A549 (cell line): Measurements from ENCODE around the gene PRTG. TPM values are rescaled to one million over a fixed set of nuclear protein-coding genes. Genes with fewer than 3 reads are reported as not detected.

ENCODE experiments used
- ATAC-seq, 2 experiments: fragments of 200-7000 bp in 1 of 2; fragments of >200 bp in 1 of 2; cut with Nextera tagmentation in 1 of 2; cut with Tn5 transposase in 1 of 2; 3 replicates each; pipeline versions ENCODE4 v1.8.0 to v1.9.1; 2018 to 2020; ENCODE audit warnings: mild to moderate bottlenecking in 1 of 2, moderate library complexity in 1 of 2
- CTCF ChIA-PET: fragments of 300-600 bp; sonication (Branson Sonifier 250); formaldehyde crosslinking; extraction: SDS; loops from one replicate; lab custom pipeline; 2021; ENCODE audit warnings: antibody characterized with exemption, inconsistent platforms; lab: Yijun Ruan, JAX
- POLR2A ChIA-PET: fragments of 350-600 bp; formaldehyde crosslinking; extraction: SDS; loops from one replicate; lab custom pipeline; 2021; ENCODE audit warnings: antibody characterized with exemption, inconsistent platforms; lab: Yijun Ruan, JAX
- DNase-seq, 2 experiments: peaks; one replicate each; pipeline versions ENCODE4 v3.0.0 to v3.0.0-alpha.2; 2011 to 2016; ENCODE audit warnings: low read depth in 1 of 2, low spot score in 1 of 2
- FAIRE-seq: peaks from 2 replicates; lab custom pipeline; 2011; peaks lifted over from hg19 to GRCh38; lab: Jason Lieb, UNC
- H3K27ac ChIP-seq, 2 experiments: fragments of >200 bp; sonication (Bioruptor Twin); formaldehyde crosslinking; 3 replicates each; pipeline ENCODE4 v1.5.1; 2016 to 2017
- H3K4me1 ChIP-seq: fragments of >200 bp; sonication (Bioruptor Twin); formaldehyde crosslinking; 3 replicates; pipeline ENCODE4 v1.6.1; 2016
- H3K4me2 ChIP-seq: fragments of >200 bp; sonication (Bioruptor Twin); formaldehyde crosslinking; 3 replicates; pipeline ENCODE4 v1.6.1; 2016
- H3K4me3 ChIP-seq: fragments of >200 bp; sonication (Bioruptor Twin); formaldehyde crosslinking; 3 replicates; pipeline ENCODE4 v1.5.1; 2016
- H3K9me3 ChIP-seq: fragments of >200 bp; sonication (Bioruptor Twin); formaldehyde crosslinking; 3 replicates; pipeline ENCODE4 v1.6.1; 2016
- BHLHE40 ChIP-seq: IDR thresholded peaks from 2 replicates; pipeline ENCODE4 v1.6.1; 2012; ENCODE audit warnings: low read depth, low read length, inconsistent platforms
- CBX8 ChIP-seq: fragments of 200-600 bp; sonication (generic); IDR thresholded peaks from 2 replicates; pipeline ENCODE4 v1.6.1; 2016
- CHD2 ChIP-seq: fragments of 150-350 bp; IDR thresholded peaks from 2 replicates; pipeline ENCODE4 v1.6.1; 2014; ENCODE audit warnings: low read length; ENCODE audit not compliant: partially characterized antibody
- CHD4 ChIP-seq: fragments of 200-600 bp; sonication (generic); IDR thresholded peaks from 2 replicates; pipeline ENCODE4 v1.6.1; 2016; ENCODE audit warnings: antibody characterized with exemption, mild to moderate bottlenecking, borderline replicate concordance
- EHF ChIP-seq: fragments of 250-450 bp; sonication (Bioruptor Pico); IDR thresholded peaks from 2 replicates; pipeline ENCODE4 v1.5.0; 2020; ENCODE audit warnings: mild to moderate bottlenecking
- EP300 ChIP-seq, 2 experiments: fragments of >200 bp; sonication (Bioruptor Twin); formaldehyde crosslinking; IDR thresholded peaks; 2 replicates in 1 of 2; 3 replicates in 1 of 2; pipeline ENCODE4 v1.6.1; 2016 to 2017
- FOSB ChIP-seq: fragments of 250-450 bp; sonication (Bioruptor Pico); IDR thresholded peaks from 2 replicates; pipeline ENCODE4 v1.5.0; 2020; ENCODE audit warnings: mild to moderate bottlenecking, moderate library complexity
- FOSL2 ChIP-seq, 2 experiments: fragments of 450-650 bp in 1 of 2; fragments of >200 bp in 1 of 2; sonication (Bioruptor Twin) in 1 of 2; formaldehyde crosslinking; IDR thresholded peaks; 2 replicates each; pipeline versions ENCODE4 v1.5.0 to v1.6.1; 2016 to 2020; ENCODE audit warnings: mild to moderate bottlenecking in 1 of 2, moderate library complexity in 1 of 2
- GATA3 ChIP-seq: IDR thresholded peaks from 2 replicates; pipeline ENCODE4 v1.6.1; 2012; ENCODE audit warnings: borderline replicate concordance
- HDAC2 ChIP-seq: fragments of 200-600 bp; sonication (generic); IDR thresholded peaks from 2 replicates; pipeline ENCODE4 v1.6.1; 2016
- HOXB13 ChIP-seq: fragments of 250-450 bp; sonication (Bioruptor Pico); IDR thresholded peaks from 2 replicates; pipeline ENCODE4 v1.5.0; 2020; ENCODE audit warnings: low read depth, mild to moderate bottlenecking, moderate library complexity
- HOXB5 ChIP-seq: fragments of 250-450 bp; sonication (Bioruptor Pico); IDR thresholded peaks from 2 replicates; pipeline ENCODE4 v1.5.0; 2020; ENCODE audit warnings: mild to moderate bottlenecking, moderate library complexity
- JUN ChIP-seq, 2 experiments: fragments of >200 bp; sonication (Bioruptor Twin); formaldehyde crosslinking; IDR thresholded peaks; 2 replicates in 1 of 2; 3 replicates in 1 of 2; pipeline ENCODE4 v1.6.1; 2016 to 2017
- KDM1A ChIP-seq: fragments of 200-600 bp; sonication (generic); IDR thresholded peaks from 2 replicates; pipeline ENCODE4 v1.6.1; 2016; ENCODE audit warnings: low read depth, mild to moderate bottlenecking
- KDM5A ChIP-seq: fragments of 200-600 bp; sonication (generic); IDR thresholded peaks from 2 replicates; pipeline ENCODE4 v1.6.1; 2016; ENCODE audit warnings: antibody characterized with exemption, mild to moderate bottlenecking
- MAFK ChIP-seq: fragments of 450-650 bp; IDR thresholded peaks from 2 replicates; pipeline ENCODE4 v1.6.1; 2014; ENCODE audit not compliant: partially characterized antibody
- MAZ ChIP-seq: fragments of 150-350 bp; IDR thresholded peaks from 2 replicates; pipeline ENCODE4 v1.6.1; 2014; ENCODE audit warnings: antibody characterized with exemption, low read depth, low read length, borderline replicate concordance
- MYC ChIP-seq: IDR thresholded peaks from 2 replicates; pipeline ENCODE4 v1.6.1; 2012; ENCODE audit warnings: mild to moderate bottlenecking, inconsistent platforms, low read length, improper control_type of control experiment, borderline replicate concordance
- NFE2L2 ChIP-seq: fragments of 150-350 bp; conservative IDR thresholded peaks from 2 replicates; pipeline ENCODE4 v1.6.1; 2014; ENCODE audit warnings: low read length
- POLR2A ChIP-seq: IDR thresholded peaks from 2 replicates; pipeline ENCODE4 v1.6.1; 2012; ENCODE audit warnings: mild to moderate bottlenecking, low read length
- RAD21 ChIP-seq, 2 experiments: fragments of >200 bp in 1 of 2; sonication (Bioruptor Twin) in 1 of 2; formaldehyde crosslinking in 1 of 2; IDR thresholded peaks in 1 of 2; conservative IDR thresholded peaks in 1 of 2; 2 replicates in 1 of 2; 3 replicates in 1 of 2; pipeline ENCODE4 v1.6.1; 2012 to 2018; ENCODE audit warnings: inconsistent platforms in 1 of 2
- RNF2 ChIP-seq: fragments of 200-600 bp; sonication (generic); IDR thresholded peaks from 2 replicates; pipeline ENCODE4 v1.6.1; 2016; ENCODE audit warnings: low read depth, mild to moderate bottlenecking, antibody characterized with exemption, moderate library complexity, borderline replicate concordance
- SREBF2 ChIP-seq: fragments of 450-650 bp; IDR thresholded peaks from 2 replicates; pipeline ENCODE4 v1.6.1; 2014; ENCODE audit warnings: mild to moderate bottlenecking, moderate library complexity
- TFCP2L1 ChIP-seq: fragments of 250-450 bp; sonication (Bioruptor Pico); IDR thresholded peaks from 2 replicates; pipeline ENCODE4 v1.5.0; 2021; ENCODE audit warnings: mild to moderate bottlenecking
- TP53 ChIP-seq: fragments of 250-450 bp; sonication (Bioruptor Pico); IDR thresholded peaks from 2 replicates; pipeline ENCODE4 v1.5.0; 2021; ENCODE audit warnings: mild to moderate bottlenecking, moderate library complexity
- WGBS: methylation state at CpG from one replicate; pipeline ENCODE4 v1.1.6; 2017; ENCODE audit errors: missing lambda C conversion rate; 5-methylcytosine and 5-hydroxymethylcytosine counted together
- polyA plus RNA-seq, 4 experiments: library from polyadenylated mRNA; depleted of rRNA in 3 of 4; stranded (reverse); fragments of >200 nt; fragmentation: RNase III in 1 of 4; extraction: RNeasy Plus Mini Kit Qiagen cat#74134 plus additional on column Dnase treatment in 1 of 4; gene quantifications; 2 replicates in 3 of 4; 3 replicates in 1 of 4; pipeline ENCODE4 v1.2.3, GENCODE V29; 2011 to 2017
- TF ChIP-seq, protein P1 (sequence below): fragments of >200 bp; sonication (Bioruptor Twin); formaldehyde crosslinking; IDR thresholded peaks from 3 replicates; pipeline ENCODE4 v1.5.1; 2016
- TF ChIP-seq, protein P2 (sequence below): IDR thresholded peaks from 2 replicates; pipeline ENCODE4 v1.6.1; 2012
- TF ChIP-seq, protein P3 (sequence below): fragments of 450-650 bp; IDR thresholded peaks from 2 replicates; pipeline ENCODE4 v1.6.1; 2014; ENCODE audit warnings: antibody characterized with exemption
- TF ChIP-seq, protein P4 (sequence below): fragments of >200 bp; sonication (Bioruptor Twin); formaldehyde crosslinking; IDR thresholded peaks from 2 replicates; pipeline ENCODE4 v1.6.1; 2016

PRTG gene
- polyA plus RNA-seq, 2 of the 4 experiments (the other 2 are of a cell fraction) = 5.5 to 10.7 TPM

DNA sequence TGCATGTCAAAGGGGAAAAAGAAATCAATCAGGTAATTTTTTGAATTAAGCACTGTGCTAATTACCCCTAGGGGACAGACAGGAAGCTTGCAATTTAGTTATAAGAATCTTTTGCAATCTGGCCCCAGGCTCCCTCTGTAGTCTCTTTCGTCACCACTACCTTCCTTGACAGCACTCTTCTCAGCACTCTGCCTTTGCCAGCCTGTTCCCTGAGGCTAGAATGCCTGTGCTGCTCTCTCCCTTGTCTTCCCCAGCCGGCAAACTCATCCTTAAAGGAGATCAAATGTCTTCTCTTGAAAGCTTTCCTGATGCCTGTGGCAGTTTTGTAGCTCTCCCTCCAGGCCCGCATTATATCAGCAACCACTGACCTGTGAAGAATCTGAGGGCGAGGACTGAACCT, 32.4 kb upstream of the PRTG start:
- no peak for DNase-seq
- POLR2A ChIA-PET = no interaction called here

DNA sequence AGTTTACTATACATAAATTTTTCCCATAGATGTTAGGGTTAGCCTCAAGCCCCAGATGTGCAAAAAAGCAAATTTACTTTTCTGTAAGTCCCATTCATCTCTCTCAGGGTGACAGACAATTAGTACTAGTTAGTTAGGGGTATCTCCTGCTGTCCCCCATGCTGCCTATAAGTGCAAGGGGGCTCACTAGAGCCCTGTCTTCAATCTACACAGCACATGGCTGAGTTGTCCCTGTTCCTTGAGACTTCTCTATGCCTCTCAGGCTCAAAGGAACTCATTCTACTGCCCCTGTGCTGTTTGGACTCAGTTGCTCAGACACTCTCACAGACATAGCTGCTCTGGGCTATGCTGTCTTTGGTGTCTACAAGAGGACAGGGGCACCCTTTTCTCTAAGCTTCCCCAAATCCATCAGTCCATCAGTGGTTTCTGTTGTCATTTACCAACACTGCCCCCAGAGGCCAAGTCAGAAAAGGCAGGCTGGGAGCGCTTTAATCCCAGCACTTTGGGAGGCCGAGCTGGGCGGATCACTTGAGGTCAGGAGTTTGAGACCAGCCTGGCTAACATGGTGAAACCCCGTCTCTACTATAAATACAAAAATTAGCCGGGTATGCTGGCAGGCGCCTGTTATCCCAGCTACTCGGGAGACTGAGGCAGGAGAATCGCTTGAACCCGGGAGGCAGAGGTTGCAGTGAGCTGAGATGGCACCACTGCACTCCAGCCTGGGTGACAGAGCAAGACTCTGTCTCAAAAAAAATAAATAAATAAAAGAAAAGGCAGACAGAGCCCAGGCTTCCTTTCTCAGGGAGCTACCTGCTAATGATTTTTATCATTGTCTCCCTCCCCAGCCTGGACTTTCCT, 31.4 kb upstream of the PRTG start:
- ATAC-seq (peak; percentile 70 to 88), DNase-seq (peak; percentile 60 to 64), FAIRE-seq (no peak)
- 37% methylated on average over 9 of the region's 9 CpGs for WGBS
- Histone ChIP-seq H3K4me2 (no peak overlapping the region), H3K9me3 (no peaks in the 10 kb centered on the region), H3K4me1 (no peaks in the 10 kb centered on the region), H3K4me3 (no peak overlapping the region), H3K27ac (no peak overlapping the region)
- ChIA-PET POLR2A (interaction anchor here (0.7 kb wide), 1 partner anchor 80 kb away, joined by 4 read pairs; no protein-coding TSS in a partner anchor), CTCF (interaction anchor here (0.5 to 4.4 kb wide), 26 partner anchors 8 to 199 kb away, joined by 3 to 26 read pairs (median 4); no protein-coding TSS in a partner anchor)
- TF ChIP-seq HOXB5 (CRISPR knock-in tag) (no peak), JUN (IDR thresholded peaks at IDR 0.05) (no peak), SREBF2 (no peak), BHLHE40 (no peak), POLR2A (no peak), FOSB (CRISPR knock-in tag) (no peak), RAD21 (conservative IDR thresholded peaks at IDR 0.05 in 1 of 2, IDR thresholded peaks at IDR 0.05 in 1 of 2) (peak in 1 of 2 experiments; percentile 46; a peak in 2 of 5 replicates), HDAC2 (no peak), TFCP2L1 (CRISPR knock-in tag) (no peak), CBX8 (no peak)
- TF ChIP-seq, protein P1, sequence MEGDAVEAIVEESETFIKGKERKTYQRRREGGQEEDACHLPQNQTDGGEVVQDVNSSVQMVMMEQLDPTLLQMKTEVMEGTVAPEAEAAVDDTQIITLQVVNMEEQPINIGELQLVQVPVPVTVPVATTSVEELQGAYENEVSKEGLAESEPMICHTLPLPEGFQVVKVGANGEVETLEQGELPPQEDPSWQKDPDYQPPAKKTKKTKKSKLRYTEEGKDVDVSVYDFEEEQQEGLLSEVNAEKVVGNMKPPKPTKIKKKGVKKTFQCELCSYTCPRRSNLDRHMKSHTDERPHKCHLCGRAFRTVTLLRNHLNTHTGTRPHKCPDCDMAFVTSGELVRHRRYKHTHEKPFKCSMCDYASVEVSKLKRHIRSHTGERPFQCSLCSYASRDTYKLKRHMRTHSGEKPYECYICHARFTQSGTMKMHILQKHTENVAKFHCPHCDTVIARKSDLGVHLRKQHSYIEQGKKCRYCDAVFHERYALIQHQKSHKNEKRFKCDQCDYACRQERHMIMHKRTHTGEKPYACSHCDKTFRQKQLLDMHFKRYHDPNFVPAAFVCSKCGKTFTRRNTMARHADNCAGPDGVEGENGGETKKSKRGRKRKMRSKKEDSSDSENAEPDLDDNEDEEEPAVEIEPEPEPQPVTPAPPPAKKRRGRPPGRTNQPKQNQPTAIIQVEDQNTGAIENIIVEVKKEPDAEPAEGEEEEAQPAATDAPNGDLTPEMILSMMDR = peak; percentile 55
- TF ChIP-seq, protein P2, sequence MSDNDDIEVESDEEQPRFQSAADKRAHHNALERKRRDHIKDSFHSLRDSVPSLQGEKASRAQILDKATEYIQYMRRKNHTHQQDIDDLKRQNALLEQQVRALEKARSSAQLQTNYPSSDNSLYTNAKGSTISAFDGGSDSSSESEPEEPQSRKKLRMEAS = no peak

More for the DNA sequence above, 32.4 kb upstream of the PRTG start:
- H3K27ac ChIP-seq = no peak overlapping the region
- CTCF ChIA-PET = interaction anchor here (0.5 to 4.4 kb wide), 18 partner anchors 9 to 200 kb away, joined by 3 to 26 read pairs (median 4); no protein-coding TSS in a partner anchor
- H3K4me1 ChIP-seq = no peaks in the 10 kb centered on the region
- no peak overlapping the region for H3K4me2 ChIP-seq
- FAIRE-seq (no peak), ATAC-seq (peak in 1 of 2 experiments; percentile 44; a peak in 3 of 6 replicates)
- H3K9me3 ChIP-seq = no peaks in the 10 kb centered on the region
- WGBS = 60% methylated on average over 4 of the region's 4 CpGs
- no peak overlapping the region for H3K4me3 ChIP-seq
- TF ChIP-seq MYC = no peak
- TF ChIP-seq, protein P2 = no peak
- no peak for TF ChIP-seq FOSL2 (IDR thresholded peaks at IDR 0.05)
- TF ChIP-seq FOSL2 (CRISPR knock-in tag; IDR thresholded peaks at IDR 0.05) = no peak

DNA sequence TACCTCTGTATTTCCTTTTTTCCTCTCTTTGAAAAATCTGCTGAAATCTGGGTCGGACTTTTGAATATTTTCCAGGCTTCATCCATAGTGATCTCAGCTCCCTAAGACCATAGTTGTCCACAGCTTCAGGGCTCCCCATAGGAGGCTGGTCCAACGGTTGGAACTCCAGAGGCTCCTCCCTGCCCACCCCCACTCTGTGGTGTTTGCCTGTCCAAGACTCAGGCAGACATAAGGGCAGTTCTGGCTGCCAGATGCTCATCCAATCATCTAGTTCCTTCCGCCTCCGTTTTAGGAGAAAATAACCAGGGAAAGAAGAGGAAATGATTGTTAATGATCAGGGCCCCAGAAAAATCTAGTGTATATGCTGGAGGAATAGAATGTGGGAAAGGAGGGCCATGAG, 27.9 kb upstream of the PRTG start:
- 59% methylated on average over 4 of the region's 4 CpGs for WGBS
- FAIRE-seq (no peak), DNase-seq (no peak), ATAC-seq (no peak)
- Histone ChIP-seq H3K4me2 (no peak overlapping the region), H3K4me3 (no peak overlapping the region), H3K4me1 (no peaks in the 10 kb centered on the region), H3K27ac (no peak overlapping the region), H3K9me3 (no peaks in the 10 kb centered on the region)
- ChIA-PET POLR2A (no interaction called here), CTCF (interaction anchor here (1.0 to 4.0 kb wide), 2 partner anchors 12 to 102 kb away, joined by 3 to 10 read pairs; no protein-coding TSS in a partner anchor)
- TF ChIP-seq, protein P3, sequence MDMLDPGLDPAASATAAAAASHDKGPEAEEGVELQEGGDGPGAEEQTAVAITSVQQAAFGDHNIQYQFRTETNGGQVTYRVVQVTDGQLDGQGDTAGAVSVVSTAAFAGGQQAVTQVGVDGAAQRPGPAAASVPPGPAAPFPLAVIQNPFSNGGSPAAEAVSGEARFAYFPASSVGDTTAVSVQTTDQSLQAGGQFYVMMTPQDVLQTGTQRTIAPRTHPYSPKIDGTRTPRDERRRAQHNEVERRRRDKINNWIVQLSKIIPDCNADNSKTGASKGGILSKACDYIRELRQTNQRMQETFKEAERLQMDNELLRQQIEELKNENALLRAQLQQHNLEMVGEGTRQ = no peak
- TF ChIP-seq, protein P4, sequence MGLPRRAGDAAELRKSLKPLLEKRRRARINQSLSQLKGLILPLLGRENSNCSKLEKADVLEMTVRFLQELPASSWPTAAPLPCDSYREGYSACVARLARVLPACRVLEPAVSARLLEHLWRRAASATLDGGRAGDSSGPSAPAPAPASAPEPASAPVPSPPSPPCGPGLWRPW = no peak
- TF ChIP-seq GATA3 (no peak), NFE2L2 (no peak), HOXB13 (no peak), KDM5A (no peak), CHD2 (no peak), KDM1A (no peak), SREBF2 (no peak), TP53 (CRISPR knock-in tag) (no peak), EHF (CRISPR knock-in tag) (no peak), RNF2 (no peak), MAFK (no peak), CHD4 (no peak), MAZ (no peak), EP300 (IDR thresholded peaks at IDR 0.05) (no peak)
